HepG2 (cell line): ENCODE measurements around the gene RAD50. TPM values are rescaled to one million over a fixed set of nuclear protein-coding genes. Genes with fewer than 3 reads are reported as not detected.
"Not testable (repeated sequence)": the region's sequence is repeated elsewhere in the genome, so short reads cannot be mapped to it uniquely, and the experiment has no call there.

Experiments
- ATAC-seq: fragments of 200-7000 bp; cut with Tn5 transposase; 3 replicates; pipeline ENCODE4 v1.9.1; 2020; ENCODE audit warnings: mild to moderate bottlenecking, moderate library complexity
- BruUV-seq: library from RNA; stranded (reverse); fragments of 400-500 nt; replicated peaks from 2 replicates; lab custom pipeline; 2021; lab: Mats Ljungman, UMichigan
- CTCF ChIA-PET: fragments of 300-600 bp; formaldehyde crosslinking; extraction: SDS; loops from one replicate; lab custom pipeline; 2021; ENCODE audit warnings: low total read pairs, inconsistent platforms, low intra/inter-chr PET ratio; lab: Yijun Ruan, JAX
- POLR2A ChIA-PET: fragments of 350-600 bp; sonication (Branson Sonifier 250); formaldehyde crosslinking; loops from one replicate; lab custom pipeline; 2020; ENCODE audit warnings: antibody characterized with exemption, inconsistent platforms; lab: Yijun Ruan, JAX
- DNase-seq: peaks from one replicate; pipeline ENCODE4 v3.0.0-alpha.2; 2015; ENCODE audit warnings: low spot score
- FAIRE-seq: peaks from 3 replicates; lab custom pipeline; 2011; peaks lifted over from hg19 to GRCh38; lab: Jason Lieb, UNC
- H2AFZ ChIP-seq: one replicate; pipeline ENCODE4 v1.6.1; 2011; ENCODE audit warnings: low read length, inconsistent platforms
- H3K27ac ChIP-seq: fragments of 300-600 bp; 3 replicates; pipeline ENCODE4 v1.8.0; 2011; ENCODE audit warnings: mixed run types, mild to moderate bottlenecking, mixed read lengths, low read length, inconsistent platforms; ENCODE audit not compliant: insufficient read depth; ENCODE audit errors: extremely low read length
- H3K27me3 ChIP-seq, 2 experiments: fragments of 200-600 bp in 1 of 2; 2 replicates in 1 of 2; 3 replicates in 1 of 2; pipeline versions ENCODE4 v1.6.0 to v1.8.0; 2011; ENCODE audit warnings: low read length in 2 of 2, mild to moderate bottlenecking in 2 of 2, moderate library complexity in 2 of 2, inconsistent platforms in 1 of 2; ENCODE audit not compliant: insufficient read depth in 2 of 2, control insufficient read depth in 1 of 2
- H3K36me3 ChIP-seq, 2 experiments: fragments of 200-600 bp in 1 of 2; replicated peaks in 1 of 2; 2 replicates in 1 of 2; 3 replicates in 1 of 2; pipeline versions ENCODE4 v1.5.1 to v1.8.0; 2011; ENCODE audit warnings: low read length in 2 of 2, inconsistent platforms in 1 of 2; ENCODE audit not compliant: insufficient read depth in 2 of 2, control insufficient read depth in 1 of 2
- H3K4me1 ChIP-seq: 2 replicates; pipeline ENCODE4 v1.5.1; 2012; ENCODE audit warnings: low read length, inconsistent platforms; ENCODE audit not compliant: insufficient read depth
- H3K4me2 ChIP-seq: 2 replicates; pipeline ENCODE4 v1.6.0; 2011; ENCODE audit warnings: low read depth, low read length, inconsistent platforms
- H3K4me3 ChIP-seq, 3 experiments: fragments of 200-600 bp in 1 of 3; sonication (generic), shearing (Covaris generic) in 1 of 3; replicated peaks in 1 of 3; 2 replicates each; pipeline ENCODE4 v1.5.1; 2011 to 2016; ENCODE audit warnings: low read length in 3 of 3, inconsistent platforms in 2 of 3, low read depth in 2 of 3, mild to moderate bottlenecking in 2 of 3, control low read depth in 1 of 3, mixed read lengths in 1 of 3; ENCODE audit not compliant: insufficient read depth in 1 of 3
- H3K79me2 ChIP-seq: one replicate; pipeline ENCODE4 v1.6.1; 2011; ENCODE audit warnings: low read length, inconsistent platforms; ENCODE audit not compliant: insufficient read depth
- H3K9ac ChIP-seq: 2 replicates; pipeline ENCODE4 v1.6.0; 2011; ENCODE audit warnings: mild to moderate bottlenecking, low read depth, low read length, inconsistent platforms; ENCODE audit not compliant: insufficient read depth
- H3K9me3 ChIP-seq: 2 replicates; pipeline ENCODE4 v1.5.1; 2012; ENCODE audit warnings: mild to moderate bottlenecking, low read length
- H4K20me1 ChIP-seq: 2 replicates; pipeline ENCODE4 v1.6.0; 2011; ENCODE audit warnings: inconsistent platforms, mild to moderate bottlenecking, low read length, moderate library complexity; ENCODE audit not compliant: insufficient read depth
- GATA4 ChIP-seq: sonication (generic); IDR thresholded peaks from 2 replicates; pipeline ENCODE4 v1.6.1; 2016; ENCODE audit warnings: antibody characterized with exemption, low read depth, borderline replicate concordance
- MIER2 ChIP-seq: IDR thresholded peaks from 2 replicates; pipeline ENCODE4 v1.6.1; 2016; ENCODE audit warnings: missing biosample characterization, missing genetic modification reagents
- NCOA2 ChIP-seq: sonication (generic); formaldehyde crosslinking; IDR thresholded peaks from 2 replicates; pipeline ENCODE4 v1.8.0; 2022; ENCODE audit warnings: inconsistent platforms
- NFE2 ChIP-seq: sonication (generic); formaldehyde crosslinking; IDR thresholded peaks from 2 replicates; pipeline ENCODE4 v1.4.0; 2020; ENCODE audit warnings: missing genetic modification reagents
- SMYD3 ChIP-seq: sonication (generic); formaldehyde crosslinking; IDR thresholded peaks from 2 replicates; pipeline ENCODE4 v1.8.1; 2023; ENCODE audit warnings: mild to moderate bottlenecking, missing genetic modification reagents
- TOE1 ChIP-seq: sonication (generic); formaldehyde crosslinking; IDR thresholded peaks from 2 replicates; pipeline ENCODE4 v1.4.0; 2020; ENCODE audit warnings: mild to moderate bottlenecking, missing genetic modification reagents
- WGBS: methylation state at CpG from one replicate; pipeline ENCODE4 v1.1.6; 2017; ENCODE audit warnings: low lambda C conversion rate; 5-methylcytosine and 5-hydroxymethylcytosine counted together
- in situ Hi-C: cut with HindIII; loops from 2 replicates; pipeline ENCODE4 v1.10.0; 2017; ENCODE audit warnings: low pct_unique_long_range_greater_than_20kb; ENCODE audit not compliant: extremely low pct_ligation_motif_present
- intact Hi-C: fragments of 100-400 bp; cut with micrococcal nuclease; formaldehyde crosslinking; loops from one replicate; pipeline ENCODE4 v1.10.0; 2022; ENCODE audit not compliant: unreplicated experiment
- polyA plus RNA-seq, 8 experiments: library from polyadenylated mRNA; depleted of rRNA in 3 of 8; stranded (reverse) in 7 of 8; unstranded in 1 of 8; fragments of >200 nt; fragmentation: Illumina TruSeq in 4 of 8; extraction: Trizol in 4 of 8; gene quantifications; 2 replicates each; pipeline versions ENCODE4 v1.2.1 to v1.2.3, GENCODE V29; 2011 to 2016; ENCODE audit warnings: low read depth in 4 of 8, missing spikeins in 1 of 8, mixed read lengths in 1 of 8; ENCODE audit not compliant: insufficient read depth in 1 of 8
- total RNA-seq, 5 experiments: library from RNA; depleted of rRNA; stranded (reverse); fragments of >200 nt; fragmentation: Illumina TruSeq; extraction: Trizol; gene quantifications; 2 replicates each; pipeline ENCODE4 v1.2.3, GENCODE V29; 2016; ENCODE audit warnings: low read depth in 1 of 5
- TF ChIP-seq, protein P1 (sequence below), 2 experiments: fragments of 450-650 bp in 1 of 2; sonication (generic) in 1 of 2; formaldehyde crosslinking in 1 of 2; IDR thresholded peaks; 2 replicates each; pipeline versions ENCODE4 v1.6.1 to v1.8.0; 2016 to 2022; ENCODE audit warnings: antibody characterized with exemption in 1 of 2, mild to moderate bottlenecking in 1 of 2, missing genetic modification reagents in 1 of 2

Gene RAD50
- total and polyA plus RNA-seq, 2 of the 13 experiments (the other 11 are each of a cell fraction or from before 2014, with no cell fraction given) = 19.2 to 23.4 TPM

GRCh38 chr5:132576123-132576522 is 19.3 kb downstream of the RAD50 start:
- H2AFZ ChIP-seq = no peak overlapping the region
- no TSS peak for BruUV-seq
- intact Hi-C loops = no loop called here
- DNase-seq = no peak
- no peaks in the 10 kb centered on the region for H3K9me3 ChIP-seq
- no peak overlapping the region for H3K9ac ChIP-seq
- no peaks in the 10 kb centered on the region for H3K27me3 ChIP-seq
- ATAC-seq = no peak
- peaks cover 6 to 46% of the 10 kb centered on the region in 2 experiments; a peak in 4 of 5 replicates for H3K36me3 ChIP-seq
- WGBS = 95% methylated on average over 1 of the region's 1 CpG
- no peaks in the 10 kb centered on the region for H3K79me2 ChIP-seq
- FAIRE-seq = no peak
- TF ChIP-seq MIER2 (no peak), SMYD3 (CRISPR knock-in tag) (no peak), TOE1 (no peak), NFE2 (CRISPR knock-in tag) (no peak), GATA4 (no peak), NCOA2 (CRISPR knock-in tag) (no peak)
- TF ChIP-seq, protein P1, sequence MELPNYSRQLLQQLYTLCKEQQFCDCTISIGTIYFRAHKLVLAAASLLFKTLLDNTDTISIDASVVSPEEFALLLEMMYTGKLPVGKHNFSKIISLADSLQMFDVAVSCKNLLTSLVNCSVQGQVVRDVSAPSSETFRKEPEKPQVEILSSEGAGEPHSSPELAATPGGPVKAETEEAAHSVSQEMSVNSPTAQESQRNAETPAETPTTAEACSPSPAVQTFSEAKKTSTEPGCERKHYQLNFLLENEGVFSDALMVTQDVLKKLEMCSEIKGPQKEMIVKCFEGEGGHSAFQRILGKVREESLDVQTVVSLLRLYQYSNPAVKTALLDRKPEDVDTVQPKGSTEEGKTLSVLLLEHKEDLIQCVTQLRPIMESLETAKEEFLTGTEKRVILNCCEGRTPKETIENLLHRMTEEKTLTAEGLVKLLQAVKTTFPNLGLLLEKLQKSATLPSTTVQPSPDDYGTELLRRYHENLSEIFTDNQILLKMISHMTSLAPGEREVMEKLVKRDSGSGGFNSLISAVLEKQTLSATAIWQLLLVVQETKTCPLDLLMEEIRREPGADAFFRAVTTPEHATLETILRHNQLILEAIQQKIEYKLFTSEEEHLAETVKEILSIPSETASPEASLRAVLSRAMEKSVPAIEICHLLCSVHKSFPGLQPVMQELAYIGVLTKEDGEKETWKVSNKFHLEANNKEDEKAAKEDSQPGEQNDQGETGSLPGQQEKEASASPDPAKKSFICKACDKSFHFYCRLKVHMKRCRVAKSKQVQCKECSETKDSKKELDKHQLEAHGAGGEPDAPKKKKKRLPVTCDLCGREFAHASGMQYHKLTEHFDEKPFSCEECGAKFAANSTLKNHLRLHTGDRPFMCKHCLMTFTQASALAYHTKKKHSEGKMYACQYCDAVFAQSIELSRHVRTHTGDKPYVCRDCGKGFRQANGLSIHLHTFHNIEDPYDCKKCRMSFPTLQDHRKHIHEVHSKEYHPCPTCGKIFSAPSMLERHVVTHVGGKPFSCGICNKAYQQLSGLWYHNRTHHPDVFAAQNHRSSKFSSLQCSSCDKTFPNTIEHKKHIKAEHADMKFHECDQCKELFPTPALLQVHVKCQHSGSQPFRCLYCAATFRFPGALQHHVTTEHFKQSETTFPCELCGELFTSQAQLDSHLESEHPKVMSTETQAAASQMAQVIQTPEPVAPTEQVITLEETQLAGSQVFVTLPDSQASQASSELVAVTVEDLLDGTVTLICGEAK (IDR thresholded peaks at IDR 0.05) = no peak
- TF ChIP-seq, protein P1 (CRISPR knock-in tag; IDR thresholded peaks at IDR 0.05) = no peak
- H3K4me1 ChIP-seq = peaks cover 10% of the 10 kb centered on the region
- CTCF ChIA-PET = no interaction called here
- in situ Hi-C loops = no loop called here
- no peak overlapping the region for H3K27ac ChIP-seq
- H4K20me1 ChIP-seq = no peaks in the 10 kb centered on the region
- no peak overlapping the region for H3K4me3 ChIP-seq
- POLR2A ChIA-PET = no interaction called here
- no peak overlapping the region for H3K4me2 ChIP-seq

GRCh38 chr5:132584560-132584959 is 27.8 kb downstream of the RAD50 start:
- FAIRE-seq, H3K27ac ChIP-seq, POLR2A ChIA-PET, in situ Hi-C loops, CTCF ChIA-PET, ATAC-seq, H3K27me3 ChIP-seq, H3K9ac ChIP-seq, H2AFZ ChIP-seq, H3K9me3 ChIP-seq, intact Hi-C loops, H3K4me1 ChIP-seq, H3K79me2 ChIP-seq, H3K4me3 ChIP-seq, H4K20me1 ChIP-seq, DNase-seq, H3K4me2 ChIP-seq, BruUV-seq: not testable (repeated sequence)
- peaks cover 3 to 51% of the 10 kb centered on the region in 2 experiments; a peak in 4 of 5 replicates for H3K36me3 ChIP-seq
- 100% methylated on average over 2 of the region's 2 CpGs for WGBS
